Esophagus muscularis mucosa (tissue), 4 donors: ENCODE measurements around the gene GTF2E1.

Experiments
- CTCF ChIP-seq, 3 experiments: fragments of 200-600 bp in 2 of 3; fragments of 450-650 bp in 1 of 3; sonication (generic) in 2 of 3; IDR thresholded peaks; one replicate each; pipeline ENCODE4 v1.5.1; 2017 to 2019; ENCODE audit warnings: antibody characterized with exemption in 3 of 3, mild to moderate bottlenecking in 2 of 3, moderate library complexity in 1 of 3
- EP300 ChIP-seq: sonication (generic); formaldehyde crosslinking; IDR thresholded peaks from one replicate; pipeline ENCODE4 v1.6.1; 2017; ENCODE audit warnings: antibody characterized with exemption
- POLR2A ChIP-seq: fragments of 450-650 bp; IDR thresholded peaks from one replicate; pipeline ENCODE4 v1.6.1; 2017; ENCODE audit warnings: antibody characterized with exemption, moderate library complexity, mild to moderate bottlenecking, low read depth
- POLR2AphosphoS5 ChIP-seq, 2 donors: sonication (generic); formaldehyde crosslinking; IDR thresholded peaks; one replicate each; pipeline ENCODE4 v1.6.1; 2017; ENCODE audit warnings: antibody characterized with exemption in 2 of 2

GRCh38 chr3:120767106-120767505 lies 24.6 kb downstream of the GTF2E1 start:
- TF ChIP-seq CTCF (IDR thresholded peaks at IDR 0.05), result no peak
- TF ChIP-seq POLR2A, result no peak
- no peak for TF ChIP-seq POLR2AphosphoS5 (IDR thresholded peaks at IDR 0.05)
- no peak for TF ChIP-seq EP300
